ENCODE results near the gene NT5M.

DNA sequence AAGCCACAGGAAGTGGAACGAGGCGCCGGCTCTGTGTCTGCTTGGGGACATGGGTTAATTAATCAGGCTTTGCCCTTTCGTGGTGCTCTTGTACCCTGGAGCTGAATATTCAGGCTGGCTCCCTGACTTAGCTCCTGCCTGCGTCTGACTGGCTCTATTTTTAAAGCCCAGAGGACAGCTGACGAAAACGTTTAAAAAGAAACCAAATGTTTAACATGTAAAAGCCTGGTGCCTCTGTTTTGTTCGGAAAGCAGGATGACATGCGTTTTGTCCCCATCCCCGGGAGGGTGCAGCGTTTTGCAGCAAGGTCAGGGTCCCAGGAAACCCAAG lies 61.1 kb downstream of the NT5M start:
- no peak for TF ChIP-seq POLR2AphosphoS5 (IDR thresholded peaks at IDR 0.05)
- TF ChIP-seq EP300 (IDR thresholded peaks at IDR 0.05), result no peak
- TF ChIP-seq, protein P1, sequence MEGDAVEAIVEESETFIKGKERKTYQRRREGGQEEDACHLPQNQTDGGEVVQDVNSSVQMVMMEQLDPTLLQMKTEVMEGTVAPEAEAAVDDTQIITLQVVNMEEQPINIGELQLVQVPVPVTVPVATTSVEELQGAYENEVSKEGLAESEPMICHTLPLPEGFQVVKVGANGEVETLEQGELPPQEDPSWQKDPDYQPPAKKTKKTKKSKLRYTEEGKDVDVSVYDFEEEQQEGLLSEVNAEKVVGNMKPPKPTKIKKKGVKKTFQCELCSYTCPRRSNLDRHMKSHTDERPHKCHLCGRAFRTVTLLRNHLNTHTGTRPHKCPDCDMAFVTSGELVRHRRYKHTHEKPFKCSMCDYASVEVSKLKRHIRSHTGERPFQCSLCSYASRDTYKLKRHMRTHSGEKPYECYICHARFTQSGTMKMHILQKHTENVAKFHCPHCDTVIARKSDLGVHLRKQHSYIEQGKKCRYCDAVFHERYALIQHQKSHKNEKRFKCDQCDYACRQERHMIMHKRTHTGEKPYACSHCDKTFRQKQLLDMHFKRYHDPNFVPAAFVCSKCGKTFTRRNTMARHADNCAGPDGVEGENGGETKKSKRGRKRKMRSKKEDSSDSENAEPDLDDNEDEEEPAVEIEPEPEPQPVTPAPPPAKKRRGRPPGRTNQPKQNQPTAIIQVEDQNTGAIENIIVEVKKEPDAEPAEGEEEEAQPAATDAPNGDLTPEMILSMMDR (IDR thresholded peaks at IDR 0.05), result no peak
